NK-92 (cell line): Measurements from ENCODE around the gene PTGDS.

Experiments
- DNase-seq: peaks from one replicate; lab custom pipeline; 2025; ENCODE audit not compliant: unreplicated experiment; lab: John Stamatoyannopoulos, UW

Gene PTGDS

GRCh38 chr9:136977223-136977622, at the start of gene PTGDS:
PTGDS (plus strand) TSS chr9:136977504; CDS start chr9:136977579, 75 bp downstream.
- no peak for DNase-seq

- DNase-seq, result no peak
Measured at GRCh38 chr9:136928591-136928990, 48.7 kb upstream of the PTGDS start.

GRCh38 chr9:136930014-136930413, 47.3 kb upstream of the PTGDS start:
- DNase-seq, result no peak

GRCh38 chr9:136931611-136932130, 45.6 kb upstream of the PTGDS start:
- DNase-seq, result no peak

- no peak for DNase-seq
Measured at GRCh38 chr9:136934277-136934676, 43.0 kb upstream of the PTGDS start.

- no peak for DNase-seq
Measured at GRCh38 chr9:136935651-136936050, 41.7 kb upstream of the PTGDS start.

- DNase-seq, result no peak
Measured at GRCh38 chr9:136936645-136937170, 40.6 kb upstream of the PTGDS start.

- no peak for DNase-seq
Measured at GRCh38 chr9:136937186-136938001, 39.9 kb upstream of the PTGDS start.

- no peak for DNase-seq
Measured at GRCh38 chr9:136939431-136939995, 37.8 kb upstream of the PTGDS start.

GRCh38 chr9:136939996-136940525, 37.2 kb upstream of the PTGDS start:
- DNase-seq, result no peak

GRCh38 chr9:136940526-136941230, 36.6 kb upstream of the PTGDS start:
- no peak for DNase-seq

GRCh38 chr9:136941231-136942111, 35.8 kb upstream of the PTGDS start:
- no peak for DNase-seq

GRCh38 chr9:136942112-136942880, 35.0 kb upstream of the PTGDS start:
- no peak for DNase-seq

GRCh38 chr9:136942881-136943230, 34.4 kb upstream of the PTGDS start:
- DNase-seq, result no peak

GRCh38 chr9:136943291-136944211, 33.8 kb upstream of the PTGDS start:
- no peak for DNase-seq

GRCh38 chr9:136944212-136944518, 33.1 kb upstream of the PTGDS start:
- DNase-seq, result no peak

- peak; percentile 62 for DNase-seq
Measured at GRCh38 chr9:136944519-136945332, 32.6 kb upstream of the PTGDS start, which contains the start of the genes C8G and FBXW5. C8G (plus strand) TSS chr9:136945243; CDS start chr9:136945321, 78 bp downstream. FBXW5 (minus strand) TSS chr9:136944738; CDS start chr9:136944083, 655 bp downstream.
